ENCODE measurements around the gene ITCH. TPM values are rescaled to one million over a fixed set of nuclear protein-coding genes. Genes with fewer than 3 reads are reported as not detected.
"Not testable (repeated sequence)": the region's sequence is repeated elsewhere in the genome, so short reads cannot be mapped to it uniquely, and the experiment has no call there.

ITCH gene
- 62.2 and 74.8 TPM in 2 replicates for total RNA-seq

- peak; percentile 90 for DNase-seq (ENCODE audit: low read depth, low spot score)
These were observed at the start of gene ITCH for GRCh38 chr20:34363062-34363464. Gene ITCH, plus strand, starts transcription at chr20:34363273. Its CDS starts 30,539 bp downstream, at chr20:34393812.

- no peak for DNase-seq (ENCODE audit: low read depth, low spot score)
These were observed 47.8 kb upstream of the ITCH start for GRCh38 chr20:34315236-34315635.

GRCh38 chr20:34316196-34316814 lies 46.8 kb upstream of the ITCH start:
- no peak for DNase-seq (ENCODE audit: low read depth, low spot score)

GRCh38 chr20:34318609-34319443 lies 44.2 kb upstream of the ITCH start:
- no peak for DNase-seq (ENCODE audit: low read depth, low spot score)

- DNase-seq (ENCODE audit: low read depth, low spot score) = no peak
These were observed 42.2 kb upstream of the ITCH start for GRCh38 chr20:34320861-34321260.

GRCh38 chr20:34322267-34323105 lies 40.6 kb upstream of the ITCH start:
- DNase-seq (ENCODE audit: low read depth, low spot score) = no peak

GRCh38 chr20:34324541-34324940 lies 38.5 kb upstream of the ITCH start:
- DNase-seq (ENCODE audit: low read depth, low spot score) = no peak

- DNase-seq (ENCODE audit: low read depth, low spot score) = not testable (repeated sequence)
These were observed 34.9 kb upstream of the ITCH start for GRCh38 chr20:34328207-34328606.

GRCh38 chr20:34328928-34329677 lies 34.0 kb upstream of the ITCH start:
- no peak for DNase-seq (ENCODE audit: low read depth, low spot score)

GRCh38 chr20:34330861-34331544 lies 32.1 kb upstream of the ITCH start:
- not testable (repeated sequence) for DNase-seq (ENCODE audit: low read depth, low spot score)

GRCh38 chr20:34331838-34332237 lies 31.2 kb upstream of the ITCH start:
- DNase-seq (ENCODE audit: low read depth, low spot score) = no peak

- no peak for DNase-seq (ENCODE audit: low read depth, low spot score)
These were observed 30.7 kb upstream of the ITCH start for GRCh38 chr20:34332262-34332920.

- no peak for DNase-seq (ENCODE audit: low read depth, low spot score)
These were observed 29.3 kb upstream of the ITCH start for GRCh38 chr20:34333786-34334185.

GRCh38 chr20:34334654-34335407 lies 28.2 kb upstream of the ITCH start:
- no peak for DNase-seq (ENCODE audit: low read depth, low spot score)

- no peak for DNase-seq (ENCODE audit: low read depth, low spot score)
These were observed 25.5 kb upstream of the ITCH start for GRCh38 chr20:34337544-34337943.

- no peak for DNase-seq (ENCODE audit: low read depth, low spot score)
These were observed 24.9 kb upstream of the ITCH start for GRCh38 chr20:34337982-34338726.

GRCh38 chr20:34340726-34341125 lies 22.3 kb upstream of the ITCH start:
- DNase-seq (ENCODE audit: low read depth, low spot score) = not testable (repeated sequence)

- not testable (repeated sequence) for DNase-seq (ENCODE audit: low read depth, low spot score)
These were observed 21.9 kb upstream of the ITCH start for GRCh38 chr20:34341199-34341598.

All from pulmonary artery endothelial cell (primary cell).